Measurements from ENCODE around the gene SMS.

SMS gene

GRCh38 chrX:21932292-21933002 is 8.1 kb upstream of the SMS start:
- intact Hi-C loops (cut with DNase I; ENCODE audit: low total_unique reads), result no loop called here
- Histone ChIP-seq H3K27ac (peak overlapping the region; percentile 74 to 83), H3K36me3 (no peaks in the 10 kb centered on the region), H3K4me3 (no peak overlapping the region), H3K4me1 (peaks cover 0 to 12% (median 0%) of the 10 kb centered on the region in 4 donors), H3K9me3 (no peaks in the 10 kb centered on the region), H3K27me3 (no peaks in the 10 kb centered on the region)
- peak; percentile 72 to 74 for DNase-seq
- no peak for TF ChIP-seq CTCF (IDR thresholded peaks at IDR 0.05)

DNA sequence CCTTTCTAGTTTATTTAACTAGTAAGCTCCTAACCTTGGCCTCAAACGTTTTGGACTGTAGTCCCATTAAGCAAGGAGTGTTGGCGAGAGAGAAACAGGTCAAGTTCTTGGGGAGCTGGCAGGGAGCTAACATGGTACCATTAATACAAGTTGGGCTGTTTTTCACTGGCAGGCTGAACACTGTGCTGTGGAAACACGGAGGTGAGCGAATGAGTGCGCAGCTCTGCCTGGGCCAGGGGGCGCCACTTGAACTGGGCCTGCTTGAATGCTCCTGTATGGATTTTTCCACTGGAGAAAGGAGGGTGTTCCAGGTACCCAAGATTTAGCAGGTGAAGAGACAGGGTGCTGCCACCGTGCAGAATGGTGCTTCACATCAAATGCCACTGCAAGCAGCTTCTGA is 7.4 kb upstream of the SMS start:
- no peaks in the 10 kb centered on the region for H3K36me3 ChIP-seq
- no peak for TF ChIP-seq CTCF (IDR thresholded peaks at IDR 0.05)
- no peak for DNase-seq
- H3K9me3 ChIP-seq, result no peaks in the 10 kb centered on the region
- peak overlapping the region; percentile 74 to 83 for H3K27ac ChIP-seq
- H3K27me3 ChIP-seq, result no peaks in the 10 kb centered on the region
- intact Hi-C loops (cut with DNase I; ENCODE audit: low total_unique reads), result no loop called here
- no peak overlapping the region for H3K4me3 ChIP-seq
- H3K4me1 ChIP-seq, result peaks cover 0 to 12% (median 0%) of the 10 kb centered on the region in 4 donors

- TF ChIP-seq CTCF (IDR thresholded peaks at IDR 0.05), result no peak
- no peaks in the 10 kb centered on the region for H3K9me3 ChIP-seq
- no peaks in the 10 kb centered on the region for H3K36me3 ChIP-seq
- intact Hi-C loops (cut with DNase I; ENCODE audit: low total_unique reads), result no loop called here
- peaks cover 0 to 12% (median 0%) of the 10 kb centered on the region in 4 donors for H3K4me1 ChIP-seq
- no peak overlapping the region for H3K27ac ChIP-seq
- no peaks in the 10 kb centered on the region for H3K27me3 ChIP-seq
- DNase-seq, result no peak
- no peak overlapping the region for H3K4me3 ChIP-seq
Observed at GRCh38 chrX:21934414-21934813, 6.1 kb upstream of the SMS start.

- Histone ChIP-seq H3K4me1 (peaks cover 0 to 13% (median 0%) of the 10 kb centered on the region in 4 donors), H3K36me3 (no peaks in the 10 kb centered on the region), H3K9me3 (no peaks in the 10 kb centered on the region), H3K4me3 (peak overlapping the region; percentile 67 to 68), H3K27me3 (no peaks in the 10 kb centered on the region), H3K27ac (peak overlapping the region; percentile 76 to 80)
- TF ChIP-seq CTCF (IDR thresholded peaks at IDR 0.05), result no peak
- no peak for DNase-seq
- intact Hi-C loops (cut with DNase I; ENCODE audit: low total_unique reads), result loop anchor here (10.0 kb wide), 1 partner anchor 1435 kb away; no protein-coding TSS in a partner anchor
Observed at GRCh38 chrX:21939906-21940305, 603 bp upstream of the SMS start.

DNA sequence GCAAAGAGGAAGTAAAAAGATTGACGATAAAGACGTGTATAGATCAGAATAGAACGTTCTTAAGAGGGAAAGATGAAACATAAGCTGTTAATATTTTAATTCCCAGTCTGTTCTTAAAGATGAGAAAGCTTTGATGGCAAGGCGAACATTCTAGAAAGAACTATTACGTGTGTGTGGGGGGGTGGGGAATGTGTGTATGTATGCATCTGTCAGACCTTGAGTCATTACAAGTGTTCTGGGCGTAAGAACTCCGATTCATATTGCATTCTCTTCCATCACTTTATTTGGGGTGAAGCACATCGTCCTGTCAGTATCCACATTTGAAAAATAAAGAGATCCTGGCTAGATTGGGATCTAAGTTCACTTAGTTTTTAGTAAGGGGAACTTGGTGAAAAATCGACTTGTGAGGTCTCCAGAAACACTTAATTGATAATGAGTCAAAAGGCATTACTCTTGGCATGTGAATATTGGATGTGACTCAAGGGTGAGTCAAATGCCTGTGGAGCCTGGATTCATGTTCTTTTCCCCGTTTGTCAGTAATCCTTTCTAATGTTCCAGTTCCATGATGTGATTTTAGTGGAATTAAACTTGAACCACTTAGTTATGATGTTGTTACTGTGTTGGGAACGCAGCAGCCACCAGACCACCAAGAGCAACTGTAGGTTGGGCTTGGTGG is 3.1 kb downstream of the SMS start:
- no peaks in the 10 kb centered on the region for H3K9me3 ChIP-seq

More for the DNA sequence above, 3.1 kb downstream of the SMS start:
- Histone ChIP-seq H3K4me1 (peaks cover 0 to 36% (median 3%) of the 10 kb centered on the region in 4 donors), H3K27me3 (no peaks in the 10 kb centered on the region), H3K4me3 (no peak overlapping the region), H3K27ac (peak overlapping the region; percentile 44 to 81), H3K36me3 (no peaks in the 10 kb centered on the region)
- no peak for TF ChIP-seq CTCF (IDR thresholded peaks at IDR 0.05)
- intact Hi-C loops (cut with DNase I; ENCODE audit: low total_unique reads), result loop anchor here (10.0 kb wide), 1 partner anchor 1431 kb away; no protein-coding TSS in a partner anchor
- no peak for DNase-seq
